AG04449 (cell line): ENCODE measurements around the gene HIPK3.
"Not testable (repeated sequence)": the region's sequence is repeated elsewhere in the genome, so short reads cannot be mapped to it uniquely, and the experiment has no call there.

ENCODE experiments used
- CTCF ChIA-PET: fragments of 350-600 bp; formaldehyde crosslinking; extraction: SDS; loops from one replicate; lab custom pipeline; 2021; ENCODE audit warnings: antibody characterized with exemption; lab: Yijun Ruan, JAX
- POLR2A ChIA-PET: fragments of 400-600, 350-600 bp; formaldehyde crosslinking; extraction: SDS; loops from one replicate; lab custom pipeline; 2020; ENCODE audit warnings: antibody characterized with exemption, inconsistent platforms; lab: Yijun Ruan, JAX
- DNase-seq: peaks from one replicate; pipeline ENCODE4 v3.0.0-alpha.2; 2010; ENCODE audit warnings: low read depth, low spot score
- H3K4me3 ChIP-seq: 2 replicates; pipeline ENCODE4 v1.5.1; 2011; ENCODE audit warnings: low read depth, mild to moderate bottlenecking, control low read depth, low read length
- TF ChIP-seq, protein P1 (sequence below): IDR thresholded peaks from one replicate; pipeline ENCODE4 v1.5.1; 2011; ENCODE audit warnings: mild to moderate bottlenecking, moderate library complexity, low read length, control low read depth, inconsistent platforms; ENCODE audit not compliant: insufficient read depth; ENCODE audit errors: missing control alignments

HIPK3 gene

DNA sequence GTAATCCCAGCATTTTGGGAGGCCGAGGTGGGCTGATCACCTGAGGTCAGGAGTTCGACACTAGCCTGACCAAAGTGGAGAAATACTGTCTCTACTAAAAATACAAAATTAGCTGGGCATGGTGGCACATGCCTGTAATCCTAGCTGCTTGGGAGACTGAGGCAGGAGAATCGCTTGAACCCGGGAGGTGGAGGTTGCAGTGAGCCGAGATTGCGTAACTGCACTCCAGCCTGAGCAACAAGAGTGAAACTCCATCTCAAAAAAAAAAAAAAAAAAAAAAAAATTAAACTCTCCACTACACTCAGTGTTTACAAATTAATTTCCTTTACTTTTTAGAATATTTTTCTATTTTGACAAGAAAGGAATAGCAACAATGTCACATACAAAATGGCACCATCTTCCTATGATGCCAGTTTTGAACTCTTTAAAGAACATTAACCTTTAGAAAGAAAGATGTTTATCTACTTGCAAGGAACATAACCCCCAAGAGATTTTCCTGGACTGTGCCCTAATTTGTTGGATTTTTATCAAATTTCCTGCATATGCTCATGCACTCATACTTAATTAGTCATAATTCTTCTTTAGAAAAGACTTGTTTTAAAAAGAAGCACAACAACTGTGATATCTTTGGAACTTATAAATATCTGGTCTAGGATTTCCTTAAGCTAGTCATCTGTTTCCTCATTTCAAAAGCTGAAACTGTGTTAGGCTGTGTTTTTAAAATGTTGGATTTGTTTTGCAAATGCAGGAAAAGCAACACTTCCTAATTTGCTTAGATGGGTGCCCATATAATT lies 22.6 kb upstream of the HIPK3 start:
- POLR2A ChIA-PET, result no interaction called here
- TF ChIP-seq, protein P1, sequence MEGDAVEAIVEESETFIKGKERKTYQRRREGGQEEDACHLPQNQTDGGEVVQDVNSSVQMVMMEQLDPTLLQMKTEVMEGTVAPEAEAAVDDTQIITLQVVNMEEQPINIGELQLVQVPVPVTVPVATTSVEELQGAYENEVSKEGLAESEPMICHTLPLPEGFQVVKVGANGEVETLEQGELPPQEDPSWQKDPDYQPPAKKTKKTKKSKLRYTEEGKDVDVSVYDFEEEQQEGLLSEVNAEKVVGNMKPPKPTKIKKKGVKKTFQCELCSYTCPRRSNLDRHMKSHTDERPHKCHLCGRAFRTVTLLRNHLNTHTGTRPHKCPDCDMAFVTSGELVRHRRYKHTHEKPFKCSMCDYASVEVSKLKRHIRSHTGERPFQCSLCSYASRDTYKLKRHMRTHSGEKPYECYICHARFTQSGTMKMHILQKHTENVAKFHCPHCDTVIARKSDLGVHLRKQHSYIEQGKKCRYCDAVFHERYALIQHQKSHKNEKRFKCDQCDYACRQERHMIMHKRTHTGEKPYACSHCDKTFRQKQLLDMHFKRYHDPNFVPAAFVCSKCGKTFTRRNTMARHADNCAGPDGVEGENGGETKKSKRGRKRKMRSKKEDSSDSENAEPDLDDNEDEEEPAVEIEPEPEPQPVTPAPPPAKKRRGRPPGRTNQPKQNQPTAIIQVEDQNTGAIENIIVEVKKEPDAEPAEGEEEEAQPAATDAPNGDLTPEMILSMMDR, result no peak
- CTCF ChIA-PET, result no interaction called here
- no peak for DNase-seq
- no peak overlapping the region for H3K4me3 ChIP-seq

DNA sequence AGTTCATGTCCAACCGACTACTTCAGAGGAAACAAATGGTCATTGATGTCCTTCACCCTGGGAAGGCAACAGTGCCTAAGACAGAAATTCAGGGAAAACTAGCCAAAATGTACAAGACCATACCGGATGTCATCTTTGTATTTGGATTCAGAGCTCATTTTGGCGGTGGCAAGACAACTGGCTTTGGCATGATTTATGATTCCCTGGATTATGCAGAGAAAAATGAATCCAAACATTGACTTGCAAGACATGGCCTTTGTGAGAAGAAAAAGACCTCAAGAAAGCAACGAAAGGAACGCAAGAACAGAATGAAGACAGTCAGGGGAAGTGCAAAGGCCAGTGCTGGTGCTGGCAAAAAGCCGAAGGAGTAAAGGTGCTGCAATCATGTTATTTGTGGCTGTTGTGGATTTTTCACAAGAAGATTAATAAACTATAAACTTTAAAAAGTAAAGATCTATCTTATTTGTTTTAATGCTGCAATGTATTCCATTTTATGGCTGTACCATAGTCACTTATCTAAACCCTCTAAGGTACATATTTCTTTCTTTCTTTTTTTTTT lies 20.1 kb upstream of the HIPK3 start:
- ChIA-PET CTCF (interaction anchor here (0.7 kb wide), 1 partner anchor 93 kb away, joined by 3 read pairs; no protein-coding TSS in a partner anchor), POLR2A (no interaction called here)
- no peak overlapping the region for H3K4me3 ChIP-seq
- DNase-seq, result no peak
- TF ChIP-seq, protein P1, result no peak

DNA sequence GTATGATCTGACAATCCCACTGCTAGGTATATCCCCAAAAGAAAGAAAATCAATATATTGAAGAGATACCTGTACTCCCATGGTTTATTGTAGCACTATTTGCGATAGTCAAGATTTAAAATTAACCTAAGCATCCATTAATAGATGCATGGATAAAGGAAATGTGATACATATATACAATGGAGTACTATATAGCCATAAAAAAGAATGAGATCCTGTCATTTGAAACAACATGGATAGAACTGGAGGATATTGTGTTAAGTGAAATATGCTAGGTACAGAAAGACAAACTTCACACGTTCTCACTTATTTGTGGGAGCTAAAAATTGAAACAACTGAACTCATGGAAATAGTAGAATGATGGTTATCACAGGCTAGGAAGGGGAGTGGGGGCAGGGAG lies 14.6 kb upstream of the HIPK3 start:
- ChIA-PET CTCF (no interaction called here), POLR2A (no interaction called here)
- no peak for DNase-seq
- no peak overlapping the region for H3K4me3 ChIP-seq
- TF ChIP-seq, protein P1, result no peak

DNA sequence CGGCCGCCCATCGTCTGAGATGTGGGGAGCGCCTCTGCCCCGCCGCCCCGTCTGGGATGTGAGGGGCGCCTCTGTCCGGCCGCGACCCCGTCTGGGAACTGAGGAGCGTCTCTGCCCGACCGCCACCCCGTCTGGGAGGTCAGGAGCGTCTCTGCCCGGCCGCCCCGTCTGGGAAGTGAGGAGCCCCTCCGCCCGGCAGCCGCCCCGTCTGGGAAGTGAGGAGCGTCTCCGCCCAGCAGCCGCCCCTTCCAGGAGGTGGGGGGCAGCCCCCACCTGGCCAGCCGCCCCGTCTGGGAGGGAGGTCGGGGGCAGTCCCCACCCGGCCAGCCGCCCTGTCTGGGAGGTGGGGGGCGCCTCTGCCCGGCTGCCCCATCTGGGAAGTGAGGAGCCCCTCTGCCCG lies 13.5 kb upstream of the HIPK3 start:
- POLR2A ChIA-PET, H3K4me3 ChIP-seq, DNase-seq, CTCF ChIA-PET: not testable (repeated sequence)

DNA sequence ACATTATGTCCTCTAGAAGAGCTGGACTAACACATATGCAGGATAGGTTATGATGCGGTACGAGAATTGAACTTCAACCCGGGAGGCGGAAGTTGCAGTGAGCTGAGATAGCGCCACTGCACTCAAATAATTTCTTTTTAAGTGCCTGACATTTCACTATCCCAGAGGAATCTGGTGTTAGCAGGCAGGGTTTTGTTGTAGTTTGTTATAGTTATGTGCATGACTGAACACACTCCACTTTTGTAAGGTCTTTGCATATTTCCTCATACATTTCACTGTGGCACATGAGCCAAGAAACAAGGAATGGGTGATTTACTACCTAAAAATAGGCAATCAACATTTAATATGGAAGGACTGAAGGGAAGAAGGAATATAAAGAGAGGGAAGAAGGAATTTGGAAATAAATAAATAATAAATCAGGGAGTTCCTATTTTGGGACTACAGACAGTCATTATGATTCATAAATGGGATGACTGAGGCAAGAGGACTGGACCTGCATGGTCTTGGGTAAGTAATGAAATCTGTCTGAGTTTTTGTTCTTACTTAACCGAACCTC lies 8.7 kb upstream of the HIPK3 start:
- ChIA-PET CTCF (no interaction called here), POLR2A (no interaction called here)
- DNase-seq, result peak; percentile 56
- no peak overlapping the region for H3K4me3 ChIP-seq
- TF ChIP-seq, protein P1, result no peak

DNA sequence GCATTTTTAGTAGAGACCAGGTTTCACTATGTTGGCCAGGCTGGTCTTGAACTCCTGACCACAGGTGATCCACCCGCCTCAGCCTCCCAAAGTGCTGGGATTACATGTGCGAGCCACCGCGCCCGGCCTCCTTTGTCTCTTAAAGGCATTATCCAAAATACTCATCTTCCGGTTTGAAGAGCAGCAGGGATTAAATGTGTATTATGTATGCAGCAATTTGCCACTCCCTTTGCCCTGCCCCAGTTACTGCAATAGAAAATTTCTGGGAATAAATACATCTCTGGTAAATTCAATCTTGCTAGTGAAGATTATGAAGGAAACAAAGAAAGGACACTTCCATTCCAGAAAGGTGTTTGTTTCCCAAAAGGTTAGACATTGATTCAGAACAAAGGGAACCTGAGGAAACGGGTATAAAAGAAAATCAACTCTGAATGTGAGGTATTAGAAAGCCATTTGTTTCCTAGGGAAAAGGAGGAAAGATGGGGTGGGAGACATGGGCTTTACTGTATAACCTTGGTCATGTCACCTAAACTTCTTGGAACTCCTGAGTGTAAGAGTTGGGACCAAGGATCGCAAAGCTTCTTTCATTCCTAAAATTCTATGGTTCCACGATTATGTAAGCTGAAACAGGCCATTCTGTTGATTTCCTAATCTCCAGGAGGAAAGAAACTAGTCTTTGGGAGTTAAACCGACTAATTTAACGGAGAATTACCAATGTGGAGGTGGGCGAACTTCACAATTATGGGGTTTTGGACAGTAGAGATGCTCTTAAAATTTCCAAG lies 959 bp upstream of the HIPK3 start:
- DNase-seq, result no peak
- TF ChIP-seq, protein P1, result no peak
- POLR2A ChIA-PET, result no interaction called here
- peak overlapping the region; percentile 94 for H3K4me3 ChIP-seq
- CTCF ChIA-PET, result interaction anchor here (1.2 kb wide), 1 partner anchor 89 kb away, joined by 3 read pairs; no protein-coding TSS in a partner anchor
